PC-3 (cell line): ENCODE measurements around the gene MYLK2.

ENCODE experiments used
- CTCF ChIP-seq: fragments of 300-600 bp; sonication (generic); conservative IDR thresholded peaks from 2 replicates; pipeline ENCODE4 v1.5.1; 2017; ENCODE audit warnings: antibody characterized with exemption, low read depth, mild to moderate bottlenecking, low read length
- EZH2 ChIP-seq: fragments of 300-600 bp; sonication (generic); IDR thresholded peaks from one replicate; pipeline ENCODE4 v1.6.1; 2017; ENCODE audit warnings: antibody characterized with exemption, mild to moderate bottlenecking, low read length; ENCODE audit not compliant: unreplicated experiment
- EZH2phosphoT487 ChIP-seq: fragments of 300-600 bp; sonication (generic); IDR thresholded peaks from 2 replicates; pipeline ENCODE4 v1.6.1; 2018; ENCODE audit warnings: mild to moderate bottlenecking, antibody characterized with exemption, low read length, borderline replicate concordance

- TF ChIP-seq CTCF (no peak), EZH2 (no peak), EZH2phosphoT487 (no peak)
Measured at GRCh38 chr20:31769681-31770080, 49.5 kb upstream of the MYLK2 start.
